Measurements from ENCODE around the gene SLC2A4.

The SLC2A4 gene

GRCh38 chr17:7246779-7247178 lies 34.7 kb upstream of the SLC2A4 start:
- no peaks in the 10 kb centered on the region for H3K36me3 ChIP-seq (ENCODE audit: insufficient read depth)
- TF ChIP-seq CTCF (conservative IDR thresholded peaks at IDR 0.05; ENCODE audit: low read depth, low read length), result no peak
- H3K4me1 ChIP-seq (ENCODE audit: low read depth, poor library complexity, severe bottlenecking), result no peaks in the 10 kb centered on the region
- H3K27me3 ChIP-seq (ENCODE audit: insufficient read depth, low read depth), result no peaks in the 10 kb centered on the region
- H4K20me1 ChIP-seq (ENCODE audit: insufficient read depth), result no peaks in the 10 kb centered on the region
- H3K27ac ChIP-seq, result no peak overlapping the region
- no peak overlapping the region for H2AFZ ChIP-seq (ENCODE audit: low read depth)
- H3K4me2 ChIP-seq, result no peak overlapping the region
- H3K79me2 ChIP-seq (ENCODE audit: insufficient read depth, low read depth), result no peaks in the 10 kb centered on the region
- no peak overlapping the region for H3K4me3 ChIP-seq (IDR thresholded peaks at IDR 0.05; ENCODE audit: insufficient read depth, low read depth, low read length)
- no peak overlapping the region for H3K9ac ChIP-seq

DNA sequence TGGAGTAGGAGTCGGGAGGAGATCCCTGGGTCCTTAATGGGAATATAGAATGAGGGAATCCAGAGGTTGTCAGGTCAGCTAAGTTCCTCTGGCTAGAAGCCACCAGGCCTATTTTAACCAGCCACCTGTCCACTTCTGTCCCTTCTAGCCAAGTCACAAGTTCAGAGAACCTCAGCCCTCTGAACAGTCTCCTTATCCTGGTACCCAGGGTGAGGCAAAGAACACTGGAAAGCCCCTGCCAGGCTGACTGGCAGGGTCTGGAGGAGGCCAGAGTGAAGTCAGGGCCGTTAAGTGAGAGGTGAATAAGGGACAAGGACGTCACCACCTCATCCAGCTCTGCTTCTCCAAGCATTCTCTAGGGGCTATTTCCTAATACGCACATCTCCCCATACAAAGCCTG lies 32.7 kb upstream of the SLC2A4 start:
- Histone ChIP-seq H3K4me3 (IDR thresholded peaks at IDR 0.05; ENCODE audit: insufficient read depth, low read depth, low read length) (no peak overlapping the region), H2AFZ (ENCODE audit: low read depth) (no peak overlapping the region), H3K79me2 (ENCODE audit: insufficient read depth, low read depth) (no peaks in the 10 kb centered on the region), H3K36me3 (ENCODE audit: insufficient read depth) (no peaks in the 10 kb centered on the region), H3K27me3 (ENCODE audit: insufficient read depth, low read depth) (no peaks in the 10 kb centered on the region), H4K20me1 (ENCODE audit: insufficient read depth) (no peaks in the 10 kb centered on the region), H3K9ac (no peak overlapping the region), H3K27ac (no peak overlapping the region), H3K4me1 (ENCODE audit: low read depth, poor library complexity, severe bottlenecking) (no peaks in the 10 kb centered on the region), H3K4me2 (no peak overlapping the region)
- no peak for TF ChIP-seq CTCF (conservative IDR thresholded peaks at IDR 0.05; ENCODE audit: low read depth, low read length)

GRCh38 chr17:7249214-7249613 lies 32.3 kb upstream of the SLC2A4 start:
- Histone ChIP-seq H4K20me1 (ENCODE audit: insufficient read depth) (no peaks in the 10 kb centered on the region), H3K36me3 (ENCODE audit: insufficient read depth) (no peaks in the 10 kb centered on the region), H3K4me3 (IDR thresholded peaks at IDR 0.05; ENCODE audit: insufficient read depth, low read depth, low read length) (no peak overlapping the region), H3K27ac (no peak overlapping the region), H3K4me2 (no peak overlapping the region), H3K9ac (no peak overlapping the region), H3K27me3 (ENCODE audit: insufficient read depth, low read depth) (no peaks in the 10 kb centered on the region), H3K4me1 (ENCODE audit: low read depth, poor library complexity, severe bottlenecking) (no peaks in the 10 kb centered on the region), H3K79me2 (ENCODE audit: insufficient read depth, low read depth) (no peaks in the 10 kb centered on the region), H2AFZ (ENCODE audit: low read depth) (no peak overlapping the region)
- TF ChIP-seq CTCF (conservative IDR thresholded peaks at IDR 0.05; ENCODE audit: low read depth, low read length), result no peak

DNA sequence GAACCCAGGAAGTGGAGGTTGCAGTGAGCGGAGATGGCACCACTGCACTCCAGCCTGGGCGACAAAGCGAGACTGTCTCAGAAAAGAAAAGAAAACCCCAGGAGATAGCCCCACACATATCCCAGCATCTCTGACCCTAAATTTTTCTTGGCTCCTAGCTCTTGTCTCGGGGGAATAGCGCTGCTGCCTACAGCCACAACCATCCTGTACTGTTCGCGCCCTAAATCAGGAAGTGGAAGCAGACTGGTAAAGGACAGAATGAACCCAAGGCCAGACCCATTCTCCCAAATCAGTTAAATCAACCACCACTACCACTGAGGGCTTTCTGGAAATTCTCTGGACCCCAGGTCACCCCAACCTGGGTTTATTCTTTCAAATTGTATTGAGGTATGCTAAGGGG lies 31.7 kb upstream of the SLC2A4 start:
- H4K20me1 ChIP-seq (ENCODE audit: insufficient read depth), result no peaks in the 10 kb centered on the region
- H3K4me2 ChIP-seq, result no peak overlapping the region
- H3K27ac ChIP-seq, result no peak overlapping the region
- H3K4me3 ChIP-seq (IDR thresholded peaks at IDR 0.05; ENCODE audit: insufficient read depth, low read depth, low read length), result no peak overlapping the region
- no peak overlapping the region for H3K9ac ChIP-seq
- TF ChIP-seq CTCF (conservative IDR thresholded peaks at IDR 0.05; ENCODE audit: low read depth, low read length), result no peak
- no peak overlapping the region for H2AFZ ChIP-seq (ENCODE audit: low read depth)
- H3K79me2 ChIP-seq (ENCODE audit: insufficient read depth, low read depth), result no peaks in the 10 kb centered on the region
- H3K4me1 ChIP-seq (ENCODE audit: low read depth, poor library complexity, severe bottlenecking), result no peaks in the 10 kb centered on the region
- H3K36me3 ChIP-seq (ENCODE audit: insufficient read depth), result no peaks in the 10 kb centered on the region
- H3K27me3 ChIP-seq (ENCODE audit: insufficient read depth, low read depth), result no peaks in the 10 kb centered on the region
